Naive thymus-derived CD4-positive, alpha-beta T cell (primary cell): ENCODE measurements around the gene MYH3. TPM values are rescaled to one million over a fixed set of nuclear protein-coding genes. Genes with fewer than 3 reads are reported as not detected.

Source experiments
- ATAC-seq: fragments of 150-1000 bp; cut with Tn5 transposase; 2 replicates; pipeline ENCODE4 v1.10.0; 2021; ENCODE audit warnings: mild to moderate bottlenecking, moderate library complexity
- CTCF ChIA-PET: fragments of 350-600 bp; sonication (Branson Sonifier 250); formaldehyde crosslinking; loops from one replicate; lab custom pipeline; 2021; ENCODE audit warnings: antibody characterized with exemption; lab: Charles Lee
- POLR2A ChIA-PET: fragments of 350-600 bp; sonication (Branson Sonifier 250); formaldehyde crosslinking; loops from one replicate; lab custom pipeline; 2021; ENCODE audit warnings: antibody characterized with exemption, inconsistent platforms; lab: Charles Lee
- DNase-seq, 9 donors: peaks; one replicate each; pipeline versions ENCODE4 v3.0.0 to v3.0.0-alpha.2; 2020 to 2022; ENCODE audit warnings: mixed read lengths in 1 of 9
- H3K27ac ChIP-seq: one replicate; pipeline ENCODE4 v1.7.0; 2013; ENCODE audit warnings: mild to moderate bottlenecking, low read depth, low read length, moderate library complexity
- H3K27me3 ChIP-seq, 2 donors: one replicate each; pipeline ENCODE4 v1.7.0; 2013; ENCODE audit warnings: low read length in 2 of 2, mild to moderate bottlenecking in 2 of 2, moderate library complexity in 2 of 2; ENCODE audit not compliant: control insufficient read depth in 2 of 2, insufficient read depth in 2 of 2
- H3K36me3 ChIP-seq, 3 experiments: 1 replicate in 2 of 3; 2 replicates in 1 of 3; pipeline ENCODE4 v1.7.0; 2013; ENCODE audit warnings: low read length in 3 of 3, mild to moderate bottlenecking in 3 of 3, moderate library complexity in 1 of 3; ENCODE audit not compliant: insufficient read depth in 3 of 3, control insufficient read depth in 2 of 3
- H3K4me1 ChIP-seq, 2 donors: one replicate each; pipeline ENCODE4 v1.7.0; 2013; ENCODE audit warnings: low read length in 2 of 2, mild to moderate bottlenecking in 2 of 2, moderate library complexity in 1 of 2; ENCODE audit not compliant: control insufficient read depth in 2 of 2, insufficient read depth in 2 of 2
- H3K4me3 ChIP-seq: 2 replicates; pipeline ENCODE4 v1.7.0; 2013; ENCODE audit warnings: mild to moderate bottlenecking, low read length
- H3K9me3 ChIP-seq, 3 experiments: 1 replicate in 2 of 3; 2 replicates in 1 of 3; pipeline ENCODE4 v1.7.0; 2013; ENCODE audit warnings: low read length in 3 of 3; ENCODE audit not compliant: control insufficient read depth in 2 of 3
- H3K27ac Mint-ChIP-seq, 9 donors: one replicate each; pipeline ENCODE4 v1.8.0; 2020 to 2022; ENCODE audit warnings: mixed read lengths in 9 of 9, mild to moderate bottlenecking in 8 of 9, moderate library complexity in 5 of 9, inconsistent platforms in 2 of 9
- H3K27me3 Mint-ChIP-seq, 5 donors: one replicate each; pipeline ENCODE4 v1.8.0; 2021 to 2022; ENCODE audit warnings: mixed read lengths in 5 of 5, mild to moderate bottlenecking in 1 of 5
- H3K36me3 Mint-ChIP-seq, 5 donors: one replicate each; pipeline ENCODE4 v1.8.0; 2020 to 2022; ENCODE audit warnings: mixed read lengths in 5 of 5, mild to moderate bottlenecking in 3 of 5, inconsistent platforms in 1 of 5
- H3K4me1 Mint-ChIP-seq, 7 donors: one replicate each; pipeline ENCODE4 v1.8.0; 2020 to 2022; ENCODE audit warnings: mixed read lengths in 7 of 7, mild to moderate bottlenecking in 3 of 7, inconsistent platforms in 1 of 7
- H3K4me3 Mint-ChIP-seq, 10 donors: one replicate each; pipeline ENCODE4 v1.8.0; 2020 to 2022; ENCODE audit warnings: mild to moderate bottlenecking in 10 of 10, mixed read lengths in 10 of 10, moderate library complexity in 6 of 10, inconsistent platforms in 2 of 10
- H3K9me3 Mint-ChIP-seq, 11 donors: one replicate each; pipeline ENCODE4 v1.8.0; 2020 to 2022; ENCODE audit warnings: mixed read lengths in 11 of 11, mild to moderate bottlenecking in 4 of 11, inconsistent platforms in 1 of 11, moderate library complexity in 1 of 11
- intact Hi-C, 2 donors: fragments of 100-400 bp; cut with micrococcal nuclease; formaldehyde crosslinking; loops; one replicate each; pipeline ENCODE4 v1.15.1; 2023
- polyA plus RNA-seq, 2 donors: library from polyadenylated mRNA; unstranded; fragments of 300-500 nt; fragmentation: Illumina TruSeq; gene quantifications; one replicate each; pipeline ENCODE4 v1.2.3, GENCODE V29; 2021
- total RNA-seq, 6 experiments: library from RNA in 5 of 6; stranded (reverse) in 5 of 6; gene quantifications; 1 replicate in 5 of 6; 2 replicates in 1 of 6; pipeline ENCODE4 v1.2.3 and lab custom pipeline; 2021 to 2026

The MYH3 gene
- total and polyA plus RNA-seq, 7 experiments from 2014 or later: 0.38 to 20.5 (median 6.5) TPM

- Mint-ChIP-seq H3K9me3 (no peaks in the 10 kb centered on the region), H3K27ac (peak overlapping the region in 4 of 9 donors; percentile 6 to 48 (median 29)), H3K27me3 (no peaks in the 10 kb centered on the region), H3K36me3 (peaks cover 0 to 33% (median 7%) of the 10 kb centered on the region in 5 donors), H3K4me3 (no peak overlapping the region), H3K4me1 (peaks cover 0 to 12% (median 6%) of the 10 kb centered on the region in 7 donors)
- Histone ChIP-seq H3K4me1 (no peaks in the 10 kb centered on the region), H3K36me3 (peaks cover 0 to 18% (median 0%) of the 10 kb centered on the region in 3 experiments), H3K4me3 (no peak overlapping the region), H3K9me3 (no peaks in the 10 kb centered on the region), H3K27me3 (no peaks in the 10 kb centered on the region), H3K27ac (no peak overlapping the region)
- no peak for ATAC-seq
- POLR2A ChIA-PET: no interaction called here
- intact Hi-C loops: loop anchor here in 1 of 2 donors (5.0 kb wide), 1 partner anchor 49 kb away; the partner anchor contains the start of genes ADPRM and SCO1
- DNase-seq: no peak
- CTCF ChIA-PET: no interaction called here
These were observed 8.7 kb downstream of the MYH3 start for GRCh38 chr17:10648381-10648780.

- no peak overlapping the region for H3K27ac ChIP-seq
- Mint-ChIP-seq H3K27me3 (no peaks in the 10 kb centered on the region), H3K9me3 (no peaks in the 10 kb centered on the region), H3K27ac (peak overlapping the region in 1 of 9 donors; percentile 9), H3K4me3 (no peak overlapping the region), H3K4me1 (no peaks in the 10 kb centered on the region), H3K36me3 (peaks cover 0 to 43% (median 10%) of the 10 kb centered on the region in 5 donors)
- ChIA-PET POLR2A (interaction anchor here (0.9 kb wide), 1 partner anchor 199 kb away, joined by 4 read pairs; no protein-coding TSS in a partner anchor), CTCF (interaction anchor here (0.6 to 4.3 kb wide), 16 partner anchors 11 to 998 kb away, joined by 3 to 47 read pairs (median 4); partner anchors contain the start of gene MYH3)
- H3K4me1 ChIP-seq: no peaks in the 10 kb centered on the region
- H3K4me3 ChIP-seq: no peak overlapping the region
- ATAC-seq (peak; percentile 79), DNase-seq (peak; percentile 38 to 84 (median 67))
- H3K27me3 ChIP-seq: no peaks in the 10 kb centered on the region
- H3K9me3 ChIP-seq: no peaks in the 10 kb centered on the region
- intact Hi-C loops: loop anchor here (1.0 to 5.0 kb wide), 4 partner anchors 38 to 199 kb away; partner anchors contain the start of genes ADPRM (in 1 of the 2) and SCO1 (in 1 of the 2)
- H3K36me3 ChIP-seq: peaks cover 0 to 33% (median 9%) of the 10 kb centered on the region in 3 experiments
These were observed 10.6 kb downstream of the MYH3 start for GRCh38 chr17:10646392-10646990.

GRCh38 chr17:10640475-10640874 lies 16.6 kb downstream of the MYH3 start:
- H3K36me3 Mint-ChIP-seq: peaks cover 4 to 63% (median 34%) of the 10 kb centered on the region in 5 donors

GRCh38 chr17:10638151-10638550 lies 19.0 kb downstream of the MYH3 start:
- ATAC-seq (no peak), DNase-seq (no peak)
- H3K9me3 Mint-ChIP-seq: no peaks in the 10 kb centered on the region
- no peak overlapping the region for H3K27ac ChIP-seq
- peak overlapping the region in 2 of 9 donors; percentile 22 to 25 for H3K27ac Mint-ChIP-seq
- no peaks in the 10 kb centered on the region for H3K27me3 ChIP-seq
- peaks cover 0 to 73% (median 14%) of the 10 kb centered on the region in 3 experiments for H3K36me3 ChIP-seq
- H3K4me3 Mint-ChIP-seq: no peak overlapping the region
- intact Hi-C loops: no loop called here
- peaks cover 0 to 4% (median 0%) of the 10 kb centered on the region in 7 donors for H3K4me1 Mint-ChIP-seq
- H3K36me3 Mint-ChIP-seq: peaks cover 4 to 69% (median 32%) of the 10 kb centered on the region in 5 donors
- ChIA-PET CTCF (no interaction called here), POLR2A (no interaction called here)
- H3K4me3 ChIP-seq: no peak overlapping the region
- H3K27me3 Mint-ChIP-seq: no peaks in the 10 kb centered on the region
- H3K9me3 ChIP-seq: no peaks in the 10 kb centered on the region
- H3K4me1 ChIP-seq: no peaks in the 10 kb centered on the region

More at GRCh38 chr17:10640475-10640874, 16.6 kb downstream of the MYH3 start:
- peaks cover 0 to 69% (median 9%) of the 10 kb centered on the region in 3 experiments for H3K36me3 ChIP-seq
- Mint-ChIP-seq H3K9me3 (no peaks in the 10 kb centered on the region), H3K27ac (no peak overlapping the region), H3K4me1 (peaks cover 0 to 4% (median 0%) of the 10 kb centered on the region in 7 donors), H3K27me3 (no peaks in the 10 kb centered on the region), H3K4me3 (no peak overlapping the region)
- intact Hi-C loops: no loop called here
- no peak overlapping the region for H3K27ac ChIP-seq
- ATAC-seq (no peak), DNase-seq (no peak)
- ChIA-PET POLR2A (no interaction called here), CTCF (interaction anchor here (0.6 to 1.8 kb wide), 3 partner anchors 10 to 198 kb away, joined by 3 to 6 read pairs (median 3); no protein-coding TSS in a partner anchor)
- no peaks in the 10 kb centered on the region for H3K4me1 ChIP-seq
- H3K27me3 ChIP-seq: no peaks in the 10 kb centered on the region
- no peaks in the 10 kb centered on the region for H3K9me3 ChIP-seq
- H3K4me3 ChIP-seq: no peak overlapping the region

GRCh38 chr17:10635290-10635689 lies 21.8 kb downstream of the MYH3 start:
- DNase-seq: no peak
- no peaks in the 10 kb centered on the region for H3K27me3 Mint-ChIP-seq
- no peak overlapping the region for H3K4me3 Mint-ChIP-seq
- no peaks in the 10 kb centered on the region for H3K4me1 ChIP-seq
- ChIA-PET CTCF (no interaction called here), POLR2A (no interaction called here)
- ATAC-seq: no peak
- H3K9me3 ChIP-seq: no peaks in the 10 kb centered on the region
- peaks cover 4 to 65% (median 32%) of the 10 kb centered on the region in 5 donors for H3K36me3 Mint-ChIP-seq
- H3K27ac Mint-ChIP-seq: no peak overlapping the region
- no peaks in the 10 kb centered on the region for H3K27me3 ChIP-seq
- peaks cover 0 to 63% (median 5%) of the 10 kb centered on the region in 3 experiments for H3K36me3 ChIP-seq
- no peak overlapping the region for H3K27ac ChIP-seq
- intact Hi-C loops: no loop called here
- peaks cover 0 to 4% (median 0%) of the 10 kb centered on the region in 7 donors for H3K4me1 Mint-ChIP-seq
- H3K4me3 ChIP-seq: no peak overlapping the region
- no peaks in the 10 kb centered on the region for H3K9me3 Mint-ChIP-seq

- Histone ChIP-seq H3K4me1 (no peaks in the 10 kb centered on the region), H3K4me3 (no peak overlapping the region), H3K27me3 (no peaks in the 10 kb centered on the region), H3K36me3 (peaks cover 0 to 64% (median 9%) of the 10 kb centered on the region in 3 experiments), H3K27ac (no peak overlapping the region), H3K9me3 (no peaks in the 10 kb centered on the region)
- intact Hi-C loops: loop anchor here in 1 of 2 donors (5.0 kb wide), 1 partner anchor 1353 kb away; no protein-coding TSS in a partner anchor
- Mint-ChIP-seq H3K36me3 (peaks cover 5 to 67% (median 26%) of the 10 kb centered on the region in 5 donors), H3K4me1 (peaks cover 0 to 4% (median 0%) of the 10 kb centered on the region in 7 donors), H3K27me3 (no peaks in the 10 kb centered on the region), H3K4me3 (no peak overlapping the region), H3K27ac (peak overlapping the region in 1 of 9 donors; percentile 67), H3K9me3 (no peaks in the 10 kb centered on the region)
- DNase-seq: no peak
- no peak for ATAC-seq
- ChIA-PET POLR2A (no interaction called here), CTCF (interaction anchor here (0.5 kb wide), 1 partner anchor 34 kb away, joined by 3 read pairs; no protein-coding TSS in a partner anchor)
These were observed 23.2 kb downstream of the MYH3 start for GRCh38 chr17:10633738-10634379.
